ACC112 (cell line): ENCODE measurements around the gene TPM4.
"Not testable (repeated sequence)": the region's sequence is repeated elsewhere in the genome, so short reads cannot be mapped to it uniquely, and the experiment has no call there.

ENCODE experiments used
- H2AFZ ChIP-seq: fragments of 200-600 bp; sonication (generic); one replicate; pipeline ENCODE4 v1.6.0; 2017; ENCODE audit warnings: antibody characterized with exemption, low read length; ENCODE audit not compliant: unreplicated experiment
- H3K27ac ChIP-seq: fragments of 200-600 bp; sonication (generic); 2 replicates; pipeline ENCODE4 v1.5.1; 2014; ENCODE audit warnings: low read depth, mild to moderate bottlenecking, antibody characterized with exemption, low read length, moderate library complexity
- H3K27me3 ChIP-seq: fragments of 200-600 bp; sonication (generic); 2 replicates; pipeline ENCODE4 v1.6.1; 2014; ENCODE audit warnings: mild to moderate bottlenecking, antibody characterized with exemption, low read length, moderate library complexity, mixed read lengths; ENCODE audit not compliant: insufficient read depth
- H3K36me3 ChIP-seq: fragments of 200-600 bp; sonication (generic); 2 replicates; pipeline ENCODE4 v1.6.1; 2016; ENCODE audit warnings: mild to moderate bottlenecking, antibody characterized with exemption, low read length, moderate library complexity, mixed read lengths; ENCODE audit not compliant: insufficient read depth
- H3K4me1 ChIP-seq: fragments of 200-600 bp; sonication (generic); one replicate; pipeline ENCODE4 v1.6.1; 2016; ENCODE audit warnings: low read length, mixed read lengths; ENCODE audit not compliant: insufficient read depth, unreplicated experiment, control insufficient read depth
- H3K4me3 ChIP-seq: fragments of 200-600 bp; sonication (generic); 2 replicates; pipeline ENCODE4 v1.5.1; 2014; ENCODE audit warnings: mild to moderate bottlenecking, low read depth, low read length
- H3K79me2 ChIP-seq: fragments of 200-600 bp; sonication (generic); one replicate; pipeline ENCODE4 v1.6.0; 2016; ENCODE audit warnings: low read length; ENCODE audit not compliant: control insufficient read depth, unreplicated experiment, insufficient read depth

Gene TPM4

GRCh38 chr19:16087404-16087803, 11.1 kb downstream of the TPM4 start:
- Histone ChIP-seq H3K36me3 (peaks cover 28% of the 10 kb centered on the region), H3K79me2 (peaks cover 70% of the 10 kb centered on the region)
- not testable (repeated sequence) for H3K27me3 ChIP-seq, H3K27ac ChIP-seq, H3K4me3 ChIP-seq, H2AFZ ChIP-seq, H3K4me1 ChIP-seq

DNA sequence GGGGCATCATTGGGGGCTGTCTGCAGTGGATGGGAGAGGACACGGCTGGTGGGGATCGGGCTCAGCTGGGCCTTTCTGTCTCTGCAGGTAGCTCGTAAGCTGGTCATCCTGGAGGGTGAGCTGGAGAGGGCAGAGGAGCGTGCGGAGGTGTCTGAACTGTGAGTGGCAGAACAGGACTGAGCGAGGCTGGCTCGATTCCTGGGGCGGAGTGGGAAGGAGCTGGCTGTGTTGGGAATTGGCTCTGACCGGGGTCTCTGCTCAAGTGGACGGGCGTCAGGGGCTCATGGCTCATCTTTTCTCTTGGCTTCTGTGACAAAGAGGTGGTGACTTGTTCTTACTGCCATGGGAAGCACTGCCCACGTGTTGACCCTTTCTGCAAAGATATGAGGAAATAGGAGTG, 11.6 kb downstream of the TPM4 start:
- H3K4me1 ChIP-seq, result peaks cover 6% of the 10 kb centered on the region
- peaks cover 69% of the 10 kb centered on the region for H3K79me2 ChIP-seq
- no peak overlapping the region for H3K27ac ChIP-seq
- H2AFZ ChIP-seq, result no peak overlapping the region
- peaks cover 28% of the 10 kb centered on the region for H3K36me3 ChIP-seq
- H3K4me3 ChIP-seq, result no peak overlapping the region
- H3K27me3 ChIP-seq, result no peaks in the 10 kb centered on the region

- no peaks in the 10 kb centered on the region for H3K27me3 ChIP-seq
- no peak overlapping the region for H2AFZ ChIP-seq
- H3K4me3 ChIP-seq, result no peak overlapping the region
- peaks cover 6% of the 10 kb centered on the region for H3K4me1 ChIP-seq
- H3K79me2 ChIP-seq, result peaks cover 63% of the 10 kb centered on the region
- no peak overlapping the region for H3K27ac ChIP-seq
- H3K36me3 ChIP-seq, result peaks cover 33% of the 10 kb centered on the region
These were observed 12.2 kb downstream of the TPM4 start for GRCh38 chr19:16088351-16089009.

DNA sequence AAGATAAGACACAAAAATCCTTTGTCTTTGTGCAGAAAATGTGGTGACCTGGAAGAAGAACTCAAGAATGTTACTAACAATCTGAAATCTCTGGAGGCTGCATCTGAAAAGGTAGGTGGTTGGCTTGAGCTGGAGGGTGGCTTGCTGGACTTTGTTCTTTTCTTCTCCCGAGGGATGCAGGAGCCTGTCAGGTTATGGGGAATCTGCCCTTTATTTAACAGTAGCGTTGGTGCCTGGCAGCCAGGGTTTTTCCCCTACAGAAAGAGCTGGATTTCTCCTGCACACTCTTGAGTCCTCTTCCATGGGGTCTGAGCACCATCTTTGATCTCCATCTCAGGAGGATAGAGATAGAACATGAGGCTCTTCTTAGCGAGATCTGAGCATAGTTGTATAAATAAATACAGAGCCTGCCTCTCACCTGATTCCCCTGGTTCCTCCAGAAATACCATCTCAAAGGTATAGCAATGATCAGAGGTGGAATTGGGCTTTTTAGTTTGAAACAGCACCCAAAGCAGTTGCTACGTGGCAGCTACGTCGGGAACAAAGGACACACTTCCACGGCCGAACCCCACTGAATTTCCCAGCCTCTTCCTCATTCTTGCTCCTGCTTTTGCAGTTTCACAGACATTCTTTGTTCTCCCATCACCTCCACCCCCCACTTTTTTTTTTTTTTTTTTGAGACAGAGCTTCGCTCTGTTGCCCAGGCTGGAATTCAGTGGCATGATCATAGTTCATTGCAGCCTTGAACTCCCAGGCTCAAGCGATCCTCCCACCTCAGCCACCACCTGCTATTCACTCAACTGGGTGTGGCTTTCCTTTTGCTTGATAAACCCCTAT, 12.9 kb downstream of the TPM4 start:
- H3K4me3 ChIP-seq, result no peak overlapping the region
- no peak overlapping the region for H3K27ac ChIP-seq
- H3K4me1 ChIP-seq, result peaks cover 6% of the 10 kb centered on the region
- H3K79me2 ChIP-seq, result peaks cover 58% of the 10 kb centered on the region
- H2AFZ ChIP-seq, result no peak overlapping the region
- peaks cover 34% of the 10 kb centered on the region for H3K36me3 ChIP-seq
- no peaks in the 10 kb centered on the region for H3K27me3 ChIP-seq

GRCh38 chr19:16091546-16092475, 15.5 kb downstream of the TPM4 start:
- H3K36me3 ChIP-seq, result peaks cover 49% of the 10 kb centered on the region
- peaks cover 36% of the 10 kb centered on the region for H3K79me2 ChIP-seq
- peak overlapping the region; percentile 13; the same call in 1 of the 2 replicates for H3K27ac ChIP-seq
- no peaks in the 10 kb centered on the region for H3K4me1 ChIP-seq
- no peak overlapping the region for H3K4me3 ChIP-seq
- H3K27me3 ChIP-seq, result no peaks in the 10 kb centered on the region
- H2AFZ ChIP-seq, result no peak overlapping the region

DNA sequence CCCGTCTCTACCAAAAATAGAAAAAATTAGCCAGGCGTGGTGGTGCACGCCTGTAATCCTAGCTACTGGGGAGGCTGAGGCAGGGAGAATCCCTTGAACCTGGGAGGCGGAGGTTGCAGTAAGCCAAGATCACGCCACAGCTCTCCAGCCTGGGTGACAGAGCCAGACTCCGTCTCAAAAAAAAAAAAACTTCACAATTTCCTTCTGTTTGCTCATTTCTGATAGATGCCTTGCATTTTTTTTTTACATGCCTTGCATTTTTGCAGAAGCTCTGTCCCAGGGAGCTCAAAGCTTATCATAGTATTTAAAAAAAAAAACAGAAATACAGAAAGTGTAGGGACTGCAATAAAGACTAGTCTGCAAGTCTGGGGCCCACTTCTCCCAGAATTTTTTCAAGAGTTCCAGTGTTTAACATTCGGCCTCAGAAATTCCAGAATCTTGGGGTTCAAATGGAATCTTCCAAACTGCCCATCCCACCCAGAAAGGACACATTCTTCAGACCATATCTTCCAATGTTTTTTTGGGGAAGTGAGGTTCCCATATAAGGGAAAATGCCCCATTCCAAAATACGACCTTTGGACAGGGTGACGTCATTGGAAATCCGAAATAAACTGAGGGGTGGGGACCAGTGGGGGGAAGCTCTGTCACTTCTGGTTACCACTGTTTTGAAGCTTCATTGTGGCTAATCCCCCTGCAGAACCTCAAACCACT, 18.2 kb downstream of the TPM4 start:
- Histone ChIP-seq H3K36me3 (peaks cover 47% of the 10 kb centered on the region), H3K27me3 (no peaks in the 10 kb centered on the region), H3K79me2 (peaks cover 16% of the 10 kb centered on the region), H2AFZ (no peak overlapping the region), H3K4me3 (no peak overlapping the region), H3K4me1 (no peaks in the 10 kb centered on the region), H3K27ac (no peak overlapping the region; the same call in 1 of the 2 replicates)

DNA sequence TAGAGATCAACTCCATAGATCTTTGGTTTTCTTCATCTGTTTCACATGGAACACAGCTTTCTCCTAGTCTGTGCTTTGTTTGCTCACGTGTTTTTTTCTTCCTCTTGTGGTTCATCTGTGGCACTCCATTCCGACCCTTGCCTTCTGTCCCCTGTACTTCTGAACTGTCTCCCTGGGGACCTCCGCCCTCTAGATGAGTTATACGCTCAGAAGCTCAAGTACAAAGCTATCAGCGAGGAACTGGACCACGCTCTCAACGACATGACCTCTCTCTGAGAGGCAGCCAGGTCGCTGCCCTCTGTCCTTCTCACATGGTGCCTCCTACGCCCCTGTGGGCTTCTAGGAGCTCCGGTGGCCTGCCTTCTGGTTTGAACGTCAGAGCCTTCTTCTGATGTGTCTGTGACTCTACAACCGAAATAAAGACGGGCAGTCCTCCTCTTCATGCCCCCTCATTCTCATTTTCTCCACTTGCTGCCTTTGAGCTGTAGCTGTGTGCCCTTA, 18.8 kb downstream of the TPM4 start:
- Histone ChIP-seq H3K27ac (no peak overlapping the region), H3K36me3 (peaks cover 52% of the 10 kb centered on the region), H2AFZ (no peak overlapping the region), H3K79me2 (peaks cover 10% of the 10 kb centered on the region), H3K27me3 (no peaks in the 10 kb centered on the region), H3K4me1 (no peaks in the 10 kb centered on the region), H3K4me3 (no peak overlapping the region)

- H3K79me2 ChIP-seq, result peaks cover 6% of the 10 kb centered on the region
- no peak overlapping the region for H3K27ac ChIP-seq
- H3K4me1 ChIP-seq, result no peaks in the 10 kb centered on the region
- peaks cover 59% of the 10 kb centered on the region for H3K36me3 ChIP-seq
- no peaks in the 10 kb centered on the region for H3K27me3 ChIP-seq
- H2AFZ ChIP-seq, result no peak overlapping the region
- no peak overlapping the region for H3K4me3 ChIP-seq
These were observed 20.1 kb downstream of the TPM4 start for GRCh38 chr19:16096280-16096855.

DNA sequence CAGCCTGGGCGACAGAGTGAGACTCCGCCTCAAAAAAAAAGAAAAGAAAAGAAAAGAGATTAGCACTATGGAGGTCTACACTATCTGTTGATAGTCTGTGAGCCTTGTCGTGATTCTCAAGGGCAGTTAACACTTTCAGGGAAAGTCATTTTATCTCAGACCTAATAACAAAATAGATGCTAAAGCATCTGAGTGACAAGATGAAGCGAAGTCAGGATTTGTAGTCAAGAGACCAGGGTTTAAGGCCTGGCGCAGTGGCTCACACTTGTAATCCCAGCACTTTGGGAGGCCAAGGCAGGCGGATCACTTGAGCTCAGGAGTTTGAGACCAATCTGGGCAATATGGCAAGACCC, 22.1 kb downstream of the TPM4 start:
- H3K4me3 ChIP-seq, result no peak overlapping the region
- peaks cover 3% of the 10 kb centered on the region for H3K79me2 ChIP-seq
- peaks cover 51% of the 10 kb centered on the region for H3K36me3 ChIP-seq
- H2AFZ ChIP-seq, result no peak overlapping the region
- H3K4me1 ChIP-seq, result no peaks in the 10 kb centered on the region
- H3K27ac ChIP-seq, result no peak overlapping the region
- no peaks in the 10 kb centered on the region for H3K27me3 ChIP-seq
